Stimulated activated CD4-positive, alpha-beta T cell treated with anti-CD3 and anti-CD28 coated beads, Interleukin-15, amount 100 ng/mL, for 1 hour (primary cell): ENCODE data around the gene ZNF410.

Experiments used
- DNase-seq, 2 donors: peaks; one replicate each; pipeline ENCODE4 v3.0.0-alpha.2; 2020; ENCODE audit warnings: low read depth in 1 of 2, low spot score in 1 of 2

ZNF410 gene

GRCh38 chr14:73949752-73950734, 63.4 kb downstream of the ZNF410 start, which contains the start of the genes COQ6 and FAM161B:
TSS of gene COQ6 (plus strand) at chr14:73950302. CDS start at chr14:73950333, 31 bp downstream.
TSS of gene FAM161B (minus strand) at chr14:73950094. CDS start at chr14:73950026, 68 bp downstream.
- DNase-seq, result peak; percentile 77 to 82

GRCh38 chr14:73953731-73954130, 67.1 kb downstream of the ZNF410 start:
- no peak for DNase-seq

- DNase-seq, result no peak
These were observed 69.0 kb downstream of the ZNF410 start for GRCh38 chr14:73955674-73956073.

- DNase-seq, result no peak
These were observed 71.9 kb downstream of the ZNF410 start for GRCh38 chr14:73958591-73958990.

- no peak for DNase-seq
These were observed 74.5 kb downstream of the ZNF410 start for GRCh38 chr14:73961192-73961591.

GRCh38 chr14:73965216-73965615, 78.6 kb downstream of the ZNF410 start:
- no peak for DNase-seq

- DNase-seq, result no peak
These were observed 82.2 kb downstream of the ZNF410 start for GRCh38 chr14:73968885-73969284.

GRCh38 chr14:73973497-73973896, 86.8 kb downstream of the ZNF410 start:
- no peak for DNase-seq

GRCh38 chr14:73976125-73976524, 89.5 kb downstream of the ZNF410 start:
- DNase-seq, result no peak

GRCh38 chr14:73977896-73978295, 91.2 kb downstream of the ZNF410 start:
- no peak for DNase-seq
